ENCODE data around the gene KRTAP5-9. TPM values are rescaled to one million over a fixed set of nuclear protein-coding genes. Genes with fewer than 3 reads are reported as not detected.
"Not testable (repeated sequence)": the region's sequence is repeated elsewhere in the genome, so short reads cannot be mapped to it uniquely, and the experiment has no call there.

KRTAP5-9 gene
- total RNA-seq, 1 experiment from 2014 or later = not detected

GRCh38 chr11:71574418-71574817 is 26.2 kb downstream of the KRTAP5-9 start:
- Histone ChIP-seq H3K4me1 (ENCODE audit: insufficient read depth, low read length, poor library complexity, severe bottlenecking) (no peaks in the 10 kb centered on the region), H3K4me3 (ENCODE audit: low read depth, low read length, poor library complexity, severe bottlenecking) (no peak overlapping the region), H3K27ac (ENCODE audit: low read depth, low read length, poor library complexity, severe bottlenecking) (no peak overlapping the region), H3K27me3 (replicated peaks; ENCODE audit: insufficient read depth, low read depth, low read length, poor library complexity) (no peaks in the 10 kb centered on the region), H3K36me3 (ENCODE audit: insufficient read depth, low read length, poor library complexity, severe bottlenecking) (no peaks in the 10 kb centered on the region), H3K9me3 (ENCODE audit: low read depth, low read length, poor library complexity, severe bottlenecking) (no peaks in the 10 kb centered on the region)
- TF ChIP-seq EZH2 (IDR thresholded peaks at IDR 0.05; ENCODE audit: borderline replicate concordance, low read depth, low read length, poor library complexity, severe bottlenecking) (no peak), CTCF (conservative IDR thresholded peaks at IDR 0.05; ENCODE audit: low read depth, low read length) (no peak)
- POLR2A ChIA-PET (ENCODE audit: low non-redundant PET) = no interaction called here
- no peak for DNase-seq (ENCODE audit: low spot score)
- no TSS peak for BruUV-seq (replicated peaks)
- intact Hi-C loops (cut with micrococcal nuclease; ENCODE audit: unreplicated experiment) = no loop called here
- CTCF ChIA-PET = no interaction called here

DNA sequence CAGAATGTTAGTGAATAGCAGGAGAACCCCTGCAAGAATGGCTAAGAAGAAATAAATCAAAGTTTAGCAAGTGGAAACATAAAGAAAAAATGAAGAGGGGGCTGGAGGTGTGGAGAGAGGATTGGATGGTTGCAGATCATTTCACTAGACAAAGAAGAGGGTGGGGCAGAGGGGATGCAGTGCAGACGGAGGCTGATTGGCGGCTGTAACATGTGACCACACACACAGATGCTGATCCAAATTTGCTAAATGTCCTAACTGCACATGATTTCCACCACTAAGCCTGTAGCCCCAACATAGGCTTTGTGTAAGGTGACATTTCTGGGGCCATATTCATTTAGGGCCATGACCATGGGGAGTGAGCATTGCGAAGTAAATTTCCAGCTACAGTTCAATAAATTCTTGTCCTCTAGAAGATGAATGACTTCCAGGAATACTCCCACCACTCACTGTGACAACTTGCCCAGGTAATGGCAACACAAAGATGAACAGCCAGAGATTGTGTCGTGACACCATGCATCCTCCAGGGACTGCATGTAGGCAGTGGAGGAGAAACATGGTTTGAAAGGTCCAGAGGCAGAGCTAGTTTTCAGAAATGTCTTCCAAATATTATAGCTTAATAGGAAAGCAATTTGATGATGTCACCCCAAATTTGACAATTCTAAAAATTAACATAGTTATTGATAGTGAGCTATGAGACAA is 27.7 kb downstream of the KRTAP5-9 start:
- ChIA-PET POLR2A (ENCODE audit: low non-redundant PET) (no interaction called here), CTCF (no interaction called here)
- Histone ChIP-seq H3K4me1 (ENCODE audit: insufficient read depth, low read length, poor library complexity, severe bottlenecking) (peaks cover 4% of the 10 kb centered on the region), H3K27me3 (replicated peaks; ENCODE audit: insufficient read depth, low read depth, low read length, poor library complexity) (no peaks in the 10 kb centered on the region), H3K36me3 (ENCODE audit: insufficient read depth, low read length, poor library complexity, severe bottlenecking) (no peaks in the 10 kb centered on the region), H3K9me3 (ENCODE audit: low read depth, low read length, poor library complexity, severe bottlenecking) (no peaks in the 10 kb centered on the region), H3K27ac (ENCODE audit: low read depth, low read length, poor library complexity, severe bottlenecking) (no peak overlapping the region), H3K4me3 (ENCODE audit: low read depth, low read length, poor library complexity, severe bottlenecking) (no peak overlapping the region)
- DNase-seq (ENCODE audit: low spot score) = no peak
- no TSS peak for BruUV-seq (replicated peaks)
- no peak for TF ChIP-seq CTCF (conservative IDR thresholded peaks at IDR 0.05; ENCODE audit: low read depth, low read length)
- TF ChIP-seq EZH2 (IDR thresholded peaks at IDR 0.05; ENCODE audit: borderline replicate concordance, low read depth, low read length, poor library complexity, severe bottlenecking) = no peak
- intact Hi-C loops (cut with micrococcal nuclease; ENCODE audit: unreplicated experiment) = no loop called here

DNA sequence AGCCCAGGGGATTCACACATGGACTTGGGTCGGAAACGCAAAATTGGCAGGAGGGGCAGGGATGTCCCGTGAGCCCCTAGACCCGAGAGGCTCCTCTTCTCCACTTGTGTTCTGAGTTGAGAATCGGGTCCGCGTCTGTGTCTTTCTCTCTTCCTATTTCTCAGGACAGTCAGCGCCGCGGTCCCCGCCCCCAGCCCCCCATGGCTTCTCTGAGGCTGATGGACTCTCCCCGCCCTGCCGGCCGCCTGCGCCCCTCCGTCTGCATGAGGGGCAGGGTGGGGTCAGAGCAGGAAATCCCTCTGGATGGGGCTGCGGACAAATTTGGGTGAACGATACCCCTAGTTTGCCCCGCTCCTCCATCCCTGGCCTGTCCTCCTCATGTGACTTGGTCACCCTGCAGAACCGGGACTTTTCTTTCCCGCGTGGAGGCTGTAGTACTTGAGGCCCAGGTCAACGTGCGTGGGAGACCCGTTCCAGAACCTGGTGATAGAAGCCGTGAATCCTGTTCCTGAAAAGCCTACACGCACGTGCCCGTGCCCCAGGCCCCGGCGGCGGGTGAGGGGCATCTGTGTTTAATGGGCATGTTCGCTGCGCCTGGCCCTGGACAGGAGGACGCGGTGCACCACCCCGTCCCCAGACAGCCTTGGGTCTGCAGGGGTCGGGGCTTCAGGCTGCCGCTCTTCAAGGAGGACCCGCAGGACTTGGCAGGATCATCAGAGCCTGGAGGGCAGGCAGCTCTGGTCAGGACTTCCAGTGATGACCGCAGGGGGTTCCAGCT is 28.7 kb downstream of the KRTAP5-9 start:
- H3K4me1 ChIP-seq (ENCODE audit: insufficient read depth, low read length, poor library complexity, severe bottlenecking); H3K27me3 ChIP-seq (replicated peaks; ENCODE audit: insufficient read depth, low read depth, low read length, poor library complexity); CTCF ChIA-PET; POLR2A ChIA-PET (ENCODE audit: low non-redundant PET); H3K36me3 ChIP-seq (ENCODE audit: insufficient read depth, low read length, poor library complexity, severe bottlenecking); DNase-seq (ENCODE audit: low spot score); H3K4me3 ChIP-seq (ENCODE audit: low read depth, low read length, poor library complexity, severe bottlenecking); BruUV-seq (replicated peaks); H3K9me3 ChIP-seq (ENCODE audit: low read depth, low read length, poor library complexity, severe bottlenecking); H3K27ac ChIP-seq (ENCODE audit: low read depth, low read length, poor library complexity, severe bottlenecking); intact Hi-C loops (cut with micrococcal nuclease; ENCODE audit: unreplicated experiment): not testable (repeated sequence)

Measured in A673 (cell line).